Measurements from ENCODE around the gene POLR1A.

Gene POLR1A

DNA sequence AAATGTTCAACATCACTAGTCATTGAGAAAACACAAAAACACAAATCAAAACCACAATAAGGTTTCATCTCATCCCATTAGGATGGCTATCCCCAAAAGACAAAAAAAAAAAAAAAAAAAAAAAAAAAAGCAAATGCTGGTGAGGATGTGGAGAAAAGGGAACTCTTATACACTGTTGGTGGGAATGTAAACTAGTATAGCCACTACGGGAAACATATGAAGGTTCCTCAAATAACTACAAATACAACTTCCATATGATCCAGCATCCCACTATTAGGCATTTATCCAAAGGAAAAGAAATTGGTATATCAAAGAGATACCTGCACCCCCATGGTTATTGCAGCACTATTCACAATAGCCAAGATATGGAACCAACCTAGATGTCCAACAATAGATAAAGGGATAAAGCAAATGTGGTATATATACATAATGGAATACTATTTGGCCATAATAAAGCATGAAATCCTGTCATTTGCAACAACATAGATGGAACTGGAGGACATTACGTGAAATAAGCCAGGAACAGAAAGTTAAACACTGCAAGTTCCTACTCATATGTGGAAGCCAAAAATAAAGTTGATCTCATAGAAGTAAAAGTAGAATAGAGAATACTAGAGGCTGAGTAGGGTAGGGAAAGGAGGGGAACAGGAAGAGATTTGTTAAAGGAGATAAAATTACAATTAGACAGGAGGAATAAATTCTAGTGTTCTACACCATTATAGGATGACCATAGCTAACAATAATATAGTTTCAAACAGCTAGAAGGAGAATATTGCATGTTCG lies 8.4 kb downstream of the POLR1A start:
- DNase-seq: no peak

- no peak for DNase-seq
These were observed 11.5 kb downstream of the POLR1A start for GRCh38 chr2:86094229-86094628.

DNA sequence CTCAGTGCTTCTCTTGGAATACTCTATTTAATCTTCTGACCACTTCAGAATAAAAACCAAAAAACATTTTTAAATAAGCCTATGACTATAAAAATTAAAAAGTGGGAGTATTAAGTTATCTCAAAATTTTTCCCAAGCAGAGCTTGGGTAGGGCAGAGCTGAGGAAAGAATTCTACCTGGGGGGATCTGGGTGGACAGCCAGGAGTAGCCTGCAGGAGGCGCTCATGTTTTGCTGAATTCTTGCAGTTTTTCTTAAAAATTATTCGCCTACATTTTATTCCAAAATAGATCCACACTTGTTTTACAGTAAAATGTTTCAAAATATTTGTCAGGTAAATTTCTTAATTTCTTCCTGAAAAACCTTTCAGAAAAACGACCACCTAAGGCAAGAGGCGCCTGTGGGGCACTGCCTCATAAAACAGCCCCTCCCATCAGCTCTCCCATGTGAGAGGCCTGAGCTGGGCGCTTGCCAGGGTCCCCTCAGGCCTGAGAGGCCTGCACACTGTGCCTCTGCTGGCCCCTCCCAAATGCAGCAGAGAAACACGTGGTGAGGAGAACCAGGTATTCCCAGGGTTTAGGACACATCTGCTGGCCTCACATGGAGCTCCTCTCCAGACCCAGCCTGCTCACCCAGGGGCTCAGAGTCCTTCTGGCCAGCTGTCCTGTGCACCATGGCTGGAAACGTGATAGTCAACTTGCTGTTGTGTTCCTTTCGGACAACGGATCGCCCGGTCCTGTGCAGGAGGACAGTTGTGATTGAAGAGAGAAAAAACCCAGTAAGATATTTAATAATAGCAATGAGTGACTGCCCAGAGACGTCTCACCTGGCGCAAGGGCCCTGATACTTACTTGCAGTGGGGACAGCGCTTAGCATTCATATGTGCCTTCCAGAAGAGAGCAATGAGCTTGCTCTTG lies 17.5 kb downstream of the POLR1A start:
- DNase-seq: no peak

- no peak for DNase-seq
These were observed 22.9 kb downstream of the POLR1A start for GRCh38 chr2:86082756-86083155.

DNA sequence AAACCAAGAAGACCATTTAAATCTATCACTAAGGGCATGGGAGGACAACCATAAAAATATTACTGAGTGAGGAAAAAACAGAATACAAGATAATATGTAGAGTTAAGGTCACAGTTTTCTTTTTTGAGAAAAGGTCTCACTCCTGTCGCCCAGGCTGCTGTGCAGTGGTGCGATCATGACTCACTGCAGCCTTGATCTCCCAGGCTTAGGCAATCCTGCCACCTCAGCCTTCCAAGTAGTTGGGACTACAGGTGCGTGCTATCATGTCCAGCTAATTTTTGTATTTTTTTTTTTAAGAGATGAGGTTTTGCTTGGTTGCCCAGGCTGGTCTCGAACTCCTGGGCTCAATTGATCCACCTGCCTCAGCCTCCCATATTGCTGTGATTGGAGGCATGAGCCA lies 24.0 kb downstream of the POLR1A start:
- DNase-seq: no peak

- DNase-seq: peak; percentile 13
These were observed 25.4 kb downstream of the POLR1A start for GRCh38 chr2:86079981-86080911.

DNA sequence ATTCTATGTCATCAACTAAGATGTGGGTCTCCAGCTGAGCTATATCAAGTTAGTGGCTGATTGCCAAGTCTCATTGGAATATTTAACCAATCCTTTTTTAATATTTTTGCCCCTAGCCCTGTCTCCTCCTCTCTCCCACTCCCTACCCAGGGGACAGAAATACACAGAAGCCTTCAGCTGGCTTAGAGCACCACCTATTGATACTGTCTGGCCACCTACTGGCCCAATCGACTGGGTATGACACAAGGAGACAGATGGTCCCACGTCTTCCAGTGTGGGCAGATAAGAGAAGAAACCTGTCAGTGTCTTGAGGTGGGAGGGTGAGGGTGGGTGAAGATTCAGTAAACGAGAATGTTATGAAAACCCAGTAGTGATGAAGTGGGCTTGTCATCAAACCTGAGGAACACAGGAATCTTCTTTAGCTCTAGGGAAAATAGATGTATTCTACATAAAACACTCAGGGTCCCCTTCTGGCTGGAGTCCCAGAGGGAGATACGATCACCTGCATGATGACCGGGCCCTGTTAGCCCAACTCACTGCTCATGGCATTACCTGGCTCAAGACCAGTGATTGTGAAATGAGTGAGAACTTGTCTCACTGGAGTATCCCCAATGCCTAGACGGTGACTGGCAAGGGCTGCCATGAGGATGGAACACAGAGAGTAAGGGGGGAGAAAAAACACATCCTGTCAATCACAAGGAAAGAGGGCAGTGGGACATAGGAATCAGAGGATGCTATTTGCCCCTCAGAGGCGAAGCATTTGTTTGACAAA lies 26.7 kb downstream of the POLR1A start:
- DNase-seq: peak; percentile 10

GRCh38 chr2:86075886-86076285 lies 29.8 kb downstream of the POLR1A start:
- DNase-seq: no peak

GRCh38 chr2:86074811-86075210 lies 30.9 kb downstream of the POLR1A start:
- no peak for DNase-seq

DNA sequence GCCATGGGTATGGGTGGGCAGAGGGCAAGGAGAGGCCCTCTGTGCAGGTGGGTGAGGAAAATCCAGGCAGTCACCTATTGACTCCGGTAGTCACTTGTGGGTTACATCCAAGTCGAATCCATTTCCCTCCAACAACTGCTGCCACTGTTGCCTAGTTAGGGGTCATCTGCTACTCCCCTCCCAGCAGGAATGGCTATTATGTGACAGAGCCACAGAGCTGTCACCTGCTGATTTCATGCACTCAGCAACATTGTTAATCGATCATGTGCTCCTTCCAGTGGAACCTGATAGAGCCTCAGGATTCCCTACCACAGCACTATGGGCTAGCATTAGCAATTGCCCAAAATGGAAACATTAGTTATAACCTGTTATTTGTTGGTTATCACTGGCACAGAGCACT lies 31.4 kb downstream of the POLR1A start:
- DNase-seq: no peak

GRCh38 chr2:86073225-86073624 lies 32.5 kb downstream of the POLR1A start:
- DNase-seq: no peak

DNA sequence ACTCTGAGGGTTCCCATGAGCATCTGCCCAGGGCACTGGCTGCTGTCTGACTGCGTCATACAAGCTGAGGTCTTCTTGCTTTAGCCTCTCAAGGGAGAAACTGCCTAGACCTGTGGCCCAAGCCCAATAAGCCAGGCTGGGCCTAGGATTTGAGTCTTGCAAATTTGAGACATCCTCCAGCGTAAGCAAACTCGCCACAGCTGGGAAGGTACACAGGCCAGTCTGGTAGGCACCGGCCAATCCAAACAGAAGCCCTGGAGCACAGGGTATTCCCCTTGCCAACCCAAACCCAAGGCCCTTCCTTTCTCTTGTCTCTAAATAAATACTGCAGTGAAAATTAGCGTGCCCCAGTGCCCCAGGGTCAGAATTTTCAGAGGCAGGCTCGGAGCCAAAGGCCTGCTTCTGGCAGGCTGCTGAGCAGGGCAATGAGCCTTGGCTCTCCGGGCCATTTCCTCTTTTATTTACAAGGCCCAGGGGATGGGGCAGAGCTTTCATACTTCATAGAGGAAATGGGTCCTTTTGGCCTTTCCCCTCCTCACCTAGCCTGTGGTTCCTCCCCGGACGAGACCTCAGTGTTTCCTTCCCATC lies 33.3 kb downstream of the POLR1A start:
- DNase-seq: peak; percentile 8

- no peak for DNase-seq
These were observed 34.8 kb downstream of the POLR1A start for GRCh38 chr2:86070868-86071267.

GRCh38 chr2:86069783-86070339 lies 35.8 kb downstream of the POLR1A start:
- DNase-seq: no peak

DNA sequence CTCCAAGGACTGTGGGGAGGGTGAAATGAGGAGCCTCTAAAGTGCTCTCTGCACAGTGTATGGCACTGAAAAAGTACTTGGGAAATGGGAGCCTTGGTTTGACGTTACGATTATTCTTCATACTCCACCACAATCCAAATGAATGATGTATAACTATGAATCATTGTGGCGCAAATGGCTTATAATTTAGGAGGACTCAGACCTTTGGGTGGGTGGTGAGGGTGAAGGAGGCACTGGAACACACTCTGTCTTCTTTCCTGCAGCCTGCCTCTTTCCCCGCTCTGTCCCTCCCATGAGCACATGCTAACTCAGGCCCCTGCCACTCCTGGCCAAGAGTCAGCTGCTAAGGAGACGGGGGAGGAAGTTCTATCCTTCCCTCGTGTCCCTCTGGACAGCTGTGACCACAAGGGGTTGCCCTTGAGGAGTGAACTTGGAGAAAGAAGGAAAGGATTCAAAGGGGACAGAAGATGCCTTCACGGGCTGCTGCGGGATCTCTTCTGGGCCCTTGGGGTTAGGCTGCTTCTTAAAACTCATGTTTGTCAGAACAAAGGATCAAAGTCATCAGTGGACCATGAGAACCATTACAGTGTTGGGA lies 36.5 kb downstream of the POLR1A start:
- no peak for DNase-seq

- no peak for DNase-seq
These were observed 37.0 kb downstream of the POLR1A start for GRCh38 chr2:86068648-86069047.

- no peak for DNase-seq
These were observed 37.5 kb downstream of the POLR1A start for GRCh38 chr2:86068136-86068588.

- no peak for DNase-seq
These were observed 38.8 kb downstream of the POLR1A start for GRCh38 chr2:86066915-86067314.

DNA sequence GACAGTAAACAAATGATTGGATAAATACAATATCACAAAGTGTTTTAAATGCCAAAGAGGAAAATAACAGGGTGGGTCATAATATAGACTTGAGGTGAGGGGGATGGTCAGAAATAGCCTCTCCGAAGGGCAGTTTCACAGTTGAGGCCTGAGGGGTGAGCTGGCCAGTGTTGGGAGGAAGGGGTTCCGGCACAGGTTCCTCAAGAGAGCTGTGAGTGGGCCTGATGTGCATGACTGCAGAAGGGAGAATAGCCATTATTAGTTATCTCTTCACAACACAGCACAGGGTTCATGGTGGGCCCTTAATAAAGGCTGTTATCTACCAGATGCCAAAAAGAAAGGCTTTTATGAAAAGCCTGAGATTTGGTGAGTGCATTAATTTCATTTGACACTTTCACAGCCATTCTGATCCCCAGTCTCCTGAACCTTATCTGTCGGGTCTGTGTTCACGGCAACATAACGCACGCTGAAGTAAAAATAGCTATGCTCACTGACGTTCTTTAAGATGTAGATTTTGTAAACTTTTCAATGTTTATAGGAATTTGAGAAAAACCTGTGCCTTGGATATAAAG lies 39.6 kb downstream of the POLR1A start:
- DNase-seq: no peak

GRCh38 chr2:86065512-86065911 lies 40.2 kb downstream of the POLR1A start:
- DNase-seq: no peak

Data from right kidney (tissue), 1 donor.